ENCODE measurements around the gene PPM1E.

Gene PPM1E

GRCh38 chr17:58873926-58874325 is 118.3 kb downstream of the PPM1E start:
- Mint-ChIP-seq H3K4me3 (no peak overlapping the region), H3K9me3 (no peaks in the 10 kb centered on the region), H3K4me1 (no peaks in the 10 kb centered on the region)

GRCh38 chr17:58875261-58875660 is 119.6 kb downstream of the PPM1E start:
- no peaks in the 10 kb centered on the region for H3K9me3 Mint-ChIP-seq
- H3K27me3 Mint-ChIP-seq (ENCODE audit: low read depth) = no peaks in the 10 kb centered on the region
- H3K4me1 Mint-ChIP-seq = no peaks in the 10 kb centered on the region
- no peaks in the 10 kb centered on the region for H3K36me3 Mint-ChIP-seq (ENCODE audit: low read depth)
- H3K27ac Mint-ChIP-seq = no peak overlapping the region
- H3K4me3 Mint-ChIP-seq = no peak overlapping the region
- no peak for TF ChIP-seq CTCF (IDR thresholded peaks at IDR 0.05; ENCODE audit: unreplicated experiment in 3 of 3)

More at GRCh38 chr17:58873926-58874325, 118.3 kb downstream of the PPM1E start:
- H3K27me3 Mint-ChIP-seq (ENCODE audit: low read depth) = no peaks in the 10 kb centered on the region
- no peaks in the 10 kb centered on the region for H3K36me3 Mint-ChIP-seq (ENCODE audit: low read depth)
- no peak for TF ChIP-seq CTCF (IDR thresholded peaks at IDR 0.05; ENCODE audit: unreplicated experiment in 3 of 3)
- H3K27ac Mint-ChIP-seq = no peak overlapping the region

GRCh38 chr17:58884161-58884560 is 128.5 kb downstream of the PPM1E start:
- Mint-ChIP-seq H3K9me3 (peaks cover 5% of the 10 kb centered on the region), H3K4me3 (no peak overlapping the region), H3K4me1 (no peaks in the 10 kb centered on the region), H3K36me3 (ENCODE audit: low read depth) (no peaks in the 10 kb centered on the region), H3K27me3 (ENCODE audit: low read depth) (no peaks in the 10 kb centered on the region), H3K27ac (no peak overlapping the region)
- no peak for TF ChIP-seq CTCF (IDR thresholded peaks at IDR 0.05; ENCODE audit: unreplicated experiment in 3 of 3)

GRCh38 chr17:58886514-58886913 is 130.9 kb downstream of the PPM1E start:
- Mint-ChIP-seq H3K27me3 (ENCODE audit: low read depth) (no peaks in the 10 kb centered on the region), H3K9me3 (peaks cover 13% of the 10 kb centered on the region), H3K4me1 (no peaks in the 10 kb centered on the region), H3K27ac (no peak overlapping the region), H3K36me3 (ENCODE audit: low read depth) (no peaks in the 10 kb centered on the region), H3K4me3 (no peak overlapping the region)
- TF ChIP-seq CTCF (IDR thresholded peaks at IDR 0.05; ENCODE audit: unreplicated experiment in 3 of 3) = no peak

GRCh38 chr17:58889928-58890327 is 134.3 kb downstream of the PPM1E start:
- H3K9me3 Mint-ChIP-seq = peaks cover 13% of the 10 kb centered on the region

More at GRCh38 chr17:58889928-58890327, 134.3 kb downstream of the PPM1E start:
- Mint-ChIP-seq H3K4me3 (no peak overlapping the region), H3K27ac (no peak overlapping the region), H3K27me3 (ENCODE audit: low read depth) (no peaks in the 10 kb centered on the region), H3K4me1 (no peaks in the 10 kb centered on the region), H3K36me3 (ENCODE audit: low read depth) (no peaks in the 10 kb centered on the region)
- TF ChIP-seq CTCF (IDR thresholded peaks at IDR 0.05; ENCODE audit: unreplicated experiment in 3 of 3) = no peak
